ENCODE data around the gene IMMP2L. TPM values are rescaled to one million over a fixed set of nuclear protein-coding genes. Genes with fewer than 3 reads are reported as not detected.
"Not testable (repeated sequence)": the region's sequence is repeated elsewhere in the genome, so short reads cannot be mapped to it uniquely, and the experiment has no call there.

The IMMP2L gene
- total RNA-seq, 1 experiment from 2014 or later, result 8.8 TPM

DNA sequence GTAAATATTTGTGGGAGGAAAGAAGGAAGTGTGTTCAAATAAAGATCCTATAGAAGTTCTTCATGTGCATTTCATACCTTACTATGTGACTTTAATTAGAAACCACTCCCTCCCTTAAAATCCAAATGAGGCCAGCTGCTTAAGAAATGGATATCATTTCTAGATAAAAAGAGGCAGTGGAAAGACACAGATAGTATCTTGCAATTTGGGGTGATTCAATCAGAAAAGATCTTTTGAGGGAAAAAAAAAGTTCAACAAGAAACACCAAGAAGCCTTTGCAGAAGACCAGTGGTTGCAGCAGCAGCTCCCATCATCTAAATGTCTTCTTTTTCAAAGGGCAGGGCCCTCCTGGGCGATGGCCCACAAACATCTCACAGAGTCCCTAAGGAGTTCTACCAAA lies 271.3 kb downstream of the IMMP2L start:
- in situ Hi-C loops (cut with HindIII; ENCODE audit: low pct_unique_long_range_greater_than_20kb, low sequenced_read_pairs), result no loop called here
- BruUV-seq (replicated peaks), result no TSS peak
- ATAC-seq (no peak), DNase-seq (ENCODE audit: low read depth, low spot score) (no peak)
- H3K9me3 ChIP-seq (ENCODE audit: control insufficient read depth, insufficient read depth, low read depth, low read length), result no peaks in the 10 kb centered on the region
- H3K27ac ChIP-seq (ENCODE audit: low read length), result no peak overlapping the region
- TF ChIP-seq TCF7L2 (IDR thresholded peaks at IDR 0.05; ENCODE audit: low read depth, low read length) (no peak), SIN3A (IDR thresholded peaks at IDR 0.05; ENCODE audit: borderline replicate concordance, insufficient read depth, low read depth, low read length) (no peak), POLR2AphosphoS5 (IDR thresholded peaks at IDR 0.05; ENCODE audit: low read depth, low read length) (no peak)
- TF ChIP-seq, protein P1, sequence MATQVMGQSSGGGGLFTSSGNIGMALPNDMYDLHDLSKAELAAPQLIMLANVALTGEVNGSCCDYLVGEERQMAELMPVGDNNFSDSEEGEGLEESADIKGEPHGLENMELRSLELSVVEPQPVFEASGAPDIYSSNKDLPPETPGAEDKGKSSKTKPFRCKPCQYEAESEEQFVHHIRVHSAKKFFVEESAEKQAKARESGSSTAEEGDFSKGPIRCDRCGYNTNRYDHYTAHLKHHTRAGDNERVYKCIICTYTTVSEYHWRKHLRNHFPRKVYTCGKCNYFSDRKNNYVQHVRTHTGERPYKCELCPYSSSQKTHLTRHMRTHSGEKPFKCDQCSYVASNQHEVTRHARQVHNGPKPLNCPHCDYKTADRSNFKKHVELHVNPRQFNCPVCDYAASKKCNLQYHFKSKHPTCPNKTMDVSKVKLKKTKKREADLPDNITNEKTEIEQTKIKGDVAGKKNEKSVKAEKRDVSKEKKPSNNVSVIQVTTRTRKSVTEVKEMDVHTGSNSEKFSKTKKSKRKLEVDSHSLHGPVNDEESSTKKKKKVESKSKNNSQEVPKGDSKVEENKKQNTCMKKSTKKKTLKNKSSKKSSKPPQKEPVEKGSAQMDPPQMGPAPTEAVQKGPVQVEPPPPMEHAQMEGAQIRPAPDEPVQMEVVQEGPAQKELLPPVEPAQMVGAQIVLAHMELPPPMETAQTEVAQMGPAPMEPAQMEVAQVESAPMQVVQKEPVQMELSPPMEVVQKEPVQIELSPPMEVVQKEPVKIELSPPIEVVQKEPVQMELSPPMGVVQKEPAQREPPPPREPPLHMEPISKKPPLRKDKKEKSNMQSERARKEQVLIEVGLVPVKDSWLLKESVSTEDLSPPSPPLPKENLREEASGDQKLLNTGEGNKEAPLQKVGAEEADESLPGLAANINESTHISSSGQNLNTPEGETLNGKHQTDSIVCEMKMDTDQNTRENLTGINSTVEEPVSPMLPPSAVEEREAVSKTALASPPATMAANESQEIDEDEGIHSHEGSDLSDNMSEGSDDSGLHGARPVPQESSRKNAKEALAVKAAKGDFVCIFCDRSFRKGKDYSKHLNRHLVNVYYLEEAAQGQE (IDR thresholded peaks at IDR 0.05; ENCODE audit: insufficient read depth in 1 of 2, low read depth in 2 of 2, low read length in 1 of 2), result no peak
- TF ChIP-seq, protein P2, sequence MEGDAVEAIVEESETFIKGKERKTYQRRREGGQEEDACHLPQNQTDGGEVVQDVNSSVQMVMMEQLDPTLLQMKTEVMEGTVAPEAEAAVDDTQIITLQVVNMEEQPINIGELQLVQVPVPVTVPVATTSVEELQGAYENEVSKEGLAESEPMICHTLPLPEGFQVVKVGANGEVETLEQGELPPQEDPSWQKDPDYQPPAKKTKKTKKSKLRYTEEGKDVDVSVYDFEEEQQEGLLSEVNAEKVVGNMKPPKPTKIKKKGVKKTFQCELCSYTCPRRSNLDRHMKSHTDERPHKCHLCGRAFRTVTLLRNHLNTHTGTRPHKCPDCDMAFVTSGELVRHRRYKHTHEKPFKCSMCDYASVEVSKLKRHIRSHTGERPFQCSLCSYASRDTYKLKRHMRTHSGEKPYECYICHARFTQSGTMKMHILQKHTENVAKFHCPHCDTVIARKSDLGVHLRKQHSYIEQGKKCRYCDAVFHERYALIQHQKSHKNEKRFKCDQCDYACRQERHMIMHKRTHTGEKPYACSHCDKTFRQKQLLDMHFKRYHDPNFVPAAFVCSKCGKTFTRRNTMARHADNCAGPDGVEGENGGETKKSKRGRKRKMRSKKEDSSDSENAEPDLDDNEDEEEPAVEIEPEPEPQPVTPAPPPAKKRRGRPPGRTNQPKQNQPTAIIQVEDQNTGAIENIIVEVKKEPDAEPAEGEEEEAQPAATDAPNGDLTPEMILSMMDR (IDR thresholded peaks at IDR 0.05), result no peak
- CTCF ChIA-PET, result no interaction called here
- POLR2A ChIA-PET, result no interaction called here
- intact Hi-C loops (cut with micrococcal nuclease; ENCODE audit: unreplicated experiment), result no loop called here
- H3K36me3 ChIP-seq (ENCODE audit: control insufficient read depth, insufficient read depth, low read length), result no peaks in the 10 kb centered on the region
- H3K27me3 ChIP-seq (ENCODE audit: control insufficient read depth, insufficient read depth, low read length), result no peaks in the 10 kb centered on the region
- H3K4me1 ChIP-seq (ENCODE audit: control insufficient read depth, insufficient read depth, low read length), result no peaks in the 10 kb centered on the region
- H3K4me3 ChIP-seq (ENCODE audit: low read depth in 2 of 2, low read length in 2 of 2), result no peak overlapping the region

DNA sequence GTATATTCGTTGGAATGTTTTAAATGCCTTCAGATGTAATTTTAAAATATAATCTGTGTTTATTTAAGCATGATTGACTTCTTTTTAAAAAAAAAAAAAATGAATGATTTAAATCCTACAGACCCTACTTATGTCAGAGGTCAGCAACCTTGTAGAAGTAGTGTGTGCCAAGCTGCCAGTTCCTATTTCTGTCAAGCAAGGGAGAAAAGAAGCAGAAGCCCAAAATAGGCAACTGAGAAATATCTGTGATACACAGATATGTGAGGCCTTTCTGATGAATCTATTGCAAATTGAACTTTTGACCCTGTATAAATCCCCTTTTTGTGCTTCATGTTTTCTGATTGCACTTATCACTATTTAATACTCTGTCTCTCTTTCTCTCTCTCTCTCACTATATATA lies 271.9 kb downstream of the IMMP2L start:
- DNase-seq (ENCODE audit: low read depth, low spot score), result no peak
- in situ Hi-C loops (cut with HindIII; ENCODE audit: low pct_unique_long_range_greater_than_20kb, low sequenced_read_pairs) (no loop called here), intact Hi-C loops (cut with micrococcal nuclease; ENCODE audit: unreplicated experiment) (no loop called here)
- H3K4me1 ChIP-seq (ENCODE audit: control insufficient read depth, insufficient read depth, low read length), result no peaks in the 10 kb centered on the region
- no peaks in the 10 kb centered on the region for H3K27me3 ChIP-seq (ENCODE audit: control insufficient read depth, insufficient read depth, low read length)
- no TSS peak for BruUV-seq (replicated peaks)
- CTCF ChIA-PET, result no interaction called here
- no peak overlapping the region for H3K27ac ChIP-seq (ENCODE audit: low read length)
- POLR2A ChIA-PET, result no interaction called here
- H3K9me3 ChIP-seq (ENCODE audit: control insufficient read depth, insufficient read depth, low read depth, low read length), result no peaks in the 10 kb centered on the region
- ATAC-seq, result no peak
- H3K36me3 ChIP-seq (ENCODE audit: control insufficient read depth, insufficient read depth, low read length), result no peaks in the 10 kb centered on the region
- TF ChIP-seq POLR2AphosphoS5 (IDR thresholded peaks at IDR 0.05; ENCODE audit: low read depth, low read length), result no peak
- TF ChIP-seq, protein P2 (IDR thresholded peaks at IDR 0.05), result no peak
- TF ChIP-seq SIN3A (IDR thresholded peaks at IDR 0.05; ENCODE audit: borderline replicate concordance, insufficient read depth, low read depth, low read length), result no peak
- no peak for TF ChIP-seq TCF7L2 (IDR thresholded peaks at IDR 0.05; ENCODE audit: low read depth, low read length)
- TF ChIP-seq, protein P1 (IDR thresholded peaks at IDR 0.05; ENCODE audit: insufficient read depth in 1 of 2, low read depth in 2 of 2, low read length in 1 of 2), result no peak
- H3K4me3 ChIP-seq (ENCODE audit: low read depth in 2 of 2, low read length in 2 of 2), result no peak overlapping the region

DNA sequence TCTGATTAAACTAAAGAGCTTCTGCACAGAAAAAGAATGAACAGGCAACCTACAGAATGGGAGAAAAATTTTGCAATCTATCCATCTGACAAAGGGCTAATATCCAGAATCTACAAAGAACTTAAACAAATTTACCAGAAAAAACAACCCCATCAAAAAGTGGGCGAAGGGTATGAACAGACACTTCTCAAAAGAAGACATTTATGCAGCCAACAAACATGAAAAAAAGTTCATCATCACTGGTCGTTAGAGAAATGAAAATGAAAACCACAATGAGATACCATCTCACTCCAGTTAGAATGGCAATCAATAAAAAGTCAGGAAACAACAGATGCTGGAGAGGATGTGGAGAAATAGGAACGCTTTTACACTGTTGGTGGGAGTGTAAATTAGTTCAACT lies 273.9 kb downstream of the IMMP2L start:
- in situ Hi-C loops (cut with HindIII; ENCODE audit: low pct_unique_long_range_greater_than_20kb, low sequenced_read_pairs); CTCF ChIA-PET; BruUV-seq (replicated peaks); POLR2A ChIA-PET; H3K27ac ChIP-seq (ENCODE audit: low read length); H3K4me3 ChIP-seq (ENCODE audit: low read depth in 2 of 2, low read length in 2 of 2); intact Hi-C loops (cut with micrococcal nuclease; ENCODE audit: unreplicated experiment); DNase-seq (ENCODE audit: low read depth, low spot score); H3K9me3 ChIP-seq (ENCODE audit: control insufficient read depth, insufficient read depth, low read depth, low read length); H3K27me3 ChIP-seq (ENCODE audit: control insufficient read depth, insufficient read depth, low read length); ATAC-seq; H3K4me1 ChIP-seq (ENCODE audit: control insufficient read depth, insufficient read depth, low read length); H3K36me3 ChIP-seq (ENCODE audit: control insufficient read depth, insufficient read depth, low read length): not testable (repeated sequence)
